K562 (cell line): ENCODE results near the gene KAZN. TPM values are rescaled to one million over a fixed set of nuclear protein-coding genes. Genes with fewer than 3 reads are reported as not detected.

Source experiments
- CREBBP ChIP-seq: IDR thresholded peaks from one replicate; pipeline ENCODE4 v1.6.1; 2012; ENCODE audit warnings: low read depth, mild to moderate bottlenecking, control low read depth, inconsistent platforms, low read length
- CXXC5 ChIP-seq: fragments of 250-450 bp; sonication (Bioruptor Pico); IDR thresholded peaks from 2 replicates; pipeline ENCODE4 v1.8.0; 2022; ENCODE audit warnings: inconsistent platforms, mild to moderate bottlenecking, moderate library complexity
- MAZ ChIP-seq, 2 experiments: fragments of 450-650 bp in 1 of 2; sonication (generic) in 1 of 2; formaldehyde crosslinking; IDR thresholded peaks in 1 of 2; conservative IDR thresholded peaks in 1 of 2; 2 replicates each; pipeline versions ENCODE4 v1.4.0 to v1.5.0; 2020; ENCODE audit warnings: mild to moderate bottlenecking in 1 of 2, missing genetic modification reagents in 1 of 2
- ZBTB40 ChIP-seq, 2 experiments: fragments of 450-650 bp in 1 of 2; sonication (generic) in 1 of 2; formaldehyde crosslinking in 1 of 2; IDR thresholded peaks; 2 replicates each; pipeline versions ENCODE4 v1.7.1 to v1.9.0; 2016 to 2022; ENCODE audit warnings: inconsistent platforms in 1 of 2, mild to moderate bottlenecking in 1 of 2, missing genetic modification reagents in 1 of 2
- ZNF354B ChIP-seq: fragments of 250-450 bp; sonication (Bioruptor Pico); IDR thresholded peaks from 2 replicates; pipeline ENCODE4 v1.4.0; 2020
- ZNF57 ChIP-seq: fragments of 450-650 bp; formaldehyde crosslinking; IDR thresholded peaks from 2 replicates; pipeline ENCODE4 v1.4.0; 2020; ENCODE audit warnings: mild to moderate bottlenecking, moderate library complexity
- polyA plus RNA-seq, 8 experiments: library from polyadenylated mRNA; depleted of rRNA in 4 of 8; stranded (reverse) in 5 of 8; unstranded in 3 of 8; fragments of >200 nt; fragmentation: Nextera tagmentation in 2 of 8; fragmentation: Illumina TruSeq in 1 of 8; extraction: Ambion mirVana in 2 of 8; extraction: Trizol in 1 of 8; gene quantifications; 2 replicates each; pipeline versions ENCODE4 v1.2.1 to v1.2.3, GENCODE V29; 2011 to 2014; ENCODE audit warnings: inconsistent platforms in 1 of 8, missing spikeins in 1 of 8
- total RNA-seq, 7 experiments: library from RNA; depleted of rRNA in 6 of 7; stranded (reverse); fragments of >200 nt in 6 of 7; fragmentation: Illumina TruSeq in 2 of 7; extraction: Trizol in 2 of 7; gene quantifications; 2 replicates each; pipeline versions ENCODE4 v1.2.1 to v1.2.3, GENCODE V29; 2011 to 2021; ENCODE audit warnings: low replicate concordance in 1 of 7
- TF ChIP-seq, protein P1 (sequence below): fragments of 250-450 bp; sonication (Bioruptor Pico); IDR thresholded peaks from 2 replicates; pipeline ENCODE4 v1.4.0; 2020
- TF ChIP-seq, protein P2 (sequence below), 2 experiments: fragments of 450-650 bp in 1 of 2; IDR thresholded peaks; 2 replicates each; pipeline ENCODE4 v1.6.1; 2011 to 2017; ENCODE audit warnings: low read depth in 2 of 2, antibody characterized with exemption in 1 of 2, borderline replicate concordance in 1 of 2, low read length in 1 of 2, mild to moderate bottlenecking in 1 of 2, mixed read lengths in 1 of 2; ENCODE audit not compliant: control insufficient read depth in 1 of 2

Gene KAZN
- total and polyA plus RNA-seq, 9 of the 15 experiments (the other 6 are each of a cell fraction or from before 2014, with no cell fraction given), result 2.1 to 21.6 (median 5.4) TPM

DNA sequence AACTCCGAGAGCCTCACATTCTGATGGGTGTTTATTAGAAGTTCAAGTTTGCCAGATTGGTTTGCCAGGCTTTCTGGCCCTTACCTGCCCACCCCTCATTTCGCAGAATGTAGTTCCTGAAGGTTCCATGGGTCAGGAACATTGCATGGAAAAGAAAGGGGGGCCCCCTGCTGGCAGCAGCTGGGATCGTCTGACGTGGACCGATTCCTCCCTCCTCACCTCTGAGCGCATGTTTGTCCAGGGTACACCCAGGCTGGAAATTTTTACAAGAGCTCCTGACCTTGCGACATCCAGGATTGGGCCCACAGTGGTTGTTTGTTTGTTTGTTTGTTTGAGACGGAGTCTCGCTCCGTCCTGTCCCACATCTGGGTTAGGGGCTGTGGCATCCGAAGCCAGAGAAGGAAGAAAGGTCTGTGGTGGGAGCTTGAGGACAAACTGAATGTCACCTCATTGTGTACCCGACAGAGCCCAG lies 429.1 kb downstream of the KAZN start (continued):
- TF ChIP-seq, protein P1, sequence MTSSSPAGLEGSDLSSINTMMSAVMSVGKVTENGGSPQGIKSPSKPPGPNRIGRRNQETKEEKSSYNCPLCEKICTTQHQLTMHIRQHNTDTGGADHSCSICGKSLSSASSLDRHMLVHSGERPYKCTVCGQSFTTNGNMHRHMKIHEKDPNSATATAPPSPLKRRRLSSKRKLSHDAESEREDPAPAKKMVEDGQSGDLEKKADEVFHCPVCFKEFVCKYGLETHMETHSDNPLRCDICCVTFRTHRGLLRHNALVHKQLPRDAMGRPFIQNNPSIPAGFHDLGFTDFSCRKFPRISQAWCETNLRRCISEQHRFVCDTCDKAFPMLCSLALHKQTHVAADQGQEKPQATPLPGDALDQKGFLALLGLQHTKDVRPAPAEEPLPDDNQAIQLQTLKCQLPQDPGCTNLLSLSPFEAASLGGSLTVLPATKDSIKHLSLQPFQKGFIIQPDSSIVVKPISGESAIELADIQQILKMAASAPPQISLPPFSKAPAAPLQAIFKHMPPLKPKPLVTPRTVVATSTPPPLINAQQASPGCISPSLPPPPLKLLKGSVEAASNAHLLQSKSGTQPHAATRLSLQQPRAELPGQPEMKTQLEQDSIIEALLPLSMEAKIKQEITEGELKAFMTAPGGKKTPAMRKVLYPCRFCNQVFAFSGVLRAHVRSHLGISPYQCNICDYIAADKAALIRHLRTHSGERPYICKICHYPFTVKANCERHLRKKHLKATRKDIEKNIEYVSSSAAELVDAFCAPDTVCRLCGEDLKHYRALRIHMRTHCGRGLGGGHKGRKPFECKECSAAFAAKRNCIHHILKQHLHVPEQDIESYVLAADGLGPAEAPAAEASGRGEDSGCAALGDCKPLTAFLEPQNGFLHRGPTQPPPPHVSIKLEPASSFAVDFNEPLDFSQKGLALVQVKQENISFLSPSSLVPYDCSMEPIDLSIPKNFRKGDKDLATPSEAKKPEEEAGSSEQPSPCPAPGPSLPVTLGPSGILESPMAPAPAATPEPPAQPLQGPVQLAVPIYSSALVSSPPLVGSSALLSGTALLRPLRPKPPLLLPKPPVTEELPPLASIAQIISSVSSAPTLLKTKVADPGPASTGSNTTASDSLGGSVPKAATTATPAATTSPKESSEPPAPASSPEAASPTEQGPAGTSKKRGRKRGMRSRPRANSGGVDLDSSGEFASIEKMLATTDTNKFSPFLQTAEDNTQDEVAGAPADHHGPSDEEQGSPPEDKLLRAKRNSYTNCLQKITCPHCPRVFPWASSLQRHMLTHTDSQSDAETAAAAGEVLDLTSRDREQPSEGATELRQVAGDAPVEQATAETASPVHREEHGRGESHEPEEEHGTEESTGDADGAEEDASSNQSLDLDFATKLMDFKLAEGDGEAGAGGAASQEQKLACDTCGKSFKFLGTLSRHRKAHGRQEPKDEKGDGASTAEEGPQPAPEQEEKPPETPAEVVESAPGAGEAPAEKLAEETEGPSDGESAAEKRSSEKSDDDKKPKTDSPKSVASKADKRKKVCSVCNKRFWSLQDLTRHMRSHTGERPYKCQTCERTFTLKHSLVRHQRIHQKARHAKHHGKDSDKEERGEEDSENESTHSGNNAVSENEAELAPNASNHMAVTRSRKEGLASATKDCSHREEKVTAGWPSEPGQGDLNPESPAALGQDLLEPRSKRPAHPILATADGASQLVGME, result no peak
- TF ChIP-seq CXXC5, result no peak
- 0 out of 4 replicates have a peak, but pooled peaks of 1 of the 2 experiments have one; percentile 34 for TF ChIP-seq MAZ (CRISPR knock-in tag; conservative IDR thresholded peaks at IDR 0.05 in 1 of 2, IDR thresholded peaks at IDR 0.05 in 1 of 2)
- TF ChIP-seq, protein P2, sequence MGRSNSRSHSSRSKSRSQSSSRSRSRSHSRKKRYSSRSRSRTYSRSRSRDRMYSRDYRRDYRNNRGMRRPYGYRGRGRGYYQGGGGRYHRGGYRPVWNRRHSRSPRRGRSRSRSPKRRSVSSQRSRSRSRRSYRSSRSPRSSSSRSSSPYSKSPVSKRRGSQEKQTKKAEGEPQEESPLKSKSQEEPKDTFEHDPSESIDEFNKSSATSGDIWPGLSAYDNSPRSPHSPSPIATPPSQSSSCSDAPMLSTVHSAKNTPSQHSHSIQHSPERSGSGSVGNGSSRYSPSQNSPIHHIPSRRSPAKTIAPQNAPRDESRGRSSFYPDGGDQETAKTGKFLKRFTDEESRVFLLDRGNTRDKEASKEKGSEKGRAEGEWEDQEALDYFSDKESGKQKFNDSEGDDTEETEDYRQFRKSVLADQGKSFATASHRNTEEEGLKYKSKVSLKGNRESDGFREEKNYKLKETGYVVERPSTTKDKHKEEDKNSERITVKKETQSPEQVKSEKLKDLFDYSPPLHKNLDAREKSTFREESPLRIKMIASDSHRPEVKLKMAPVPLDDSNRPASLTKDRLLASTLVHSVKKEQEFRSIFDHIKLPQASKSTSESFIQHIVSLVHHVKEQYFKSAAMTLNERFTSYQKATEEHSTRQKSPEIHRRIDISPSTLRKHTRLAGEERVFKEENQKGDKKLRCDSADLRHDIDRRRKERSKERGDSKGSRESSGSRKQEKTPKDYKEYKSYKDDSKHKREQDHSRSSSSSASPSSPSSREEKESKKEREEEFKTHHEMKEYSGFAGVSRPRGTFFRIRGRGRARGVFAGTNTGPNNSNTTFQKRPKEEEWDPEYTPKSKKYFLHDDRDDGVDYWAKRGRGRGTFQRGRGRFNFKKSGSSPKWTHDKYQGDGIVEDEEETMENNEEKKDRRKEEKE (IDR thresholded peaks at IDR 0.05; ENCODE audit: borderline replicate concordance in 1 of 2, control insufficient read depth in 1 of 2, low read depth in 2 of 2, low read length in 1 of 2), result no peak
- TF ChIP-seq ZNF57 (CRISPR knock-in tag), result no peak
- TF ChIP-seq ZBTB40 (IDR thresholded peaks at IDR 0.05), result no peak
- no peak for TF ChIP-seq ZBTB40 (CRISPR knock-in tag; IDR thresholded peaks at IDR 0.05)
- no peak for TF ChIP-seq CREBBP
- no peak for TF ChIP-seq ZNF354B
